Tibial nerve (tissue), 4 donors: ENCODE measurements around the gene HNRNPLL. TPM values are rescaled to one million over a fixed set of nuclear protein-coding genes. Genes with fewer than 3 reads are reported as not detected.

Source experiments
- DNase-seq, 2 donors: peaks; one replicate each; pipeline ENCODE4 v3.0.0-alpha.2; 2019; ENCODE audit warnings: low spot score in 2 of 2
- H3K27ac ChIP-seq, 4 donors: fragments of 200-600 bp; sonication (generic) in 3 of 4; one replicate each; pipeline ENCODE4 v1.5.1; 2017 to 2019; ENCODE audit warnings: mild to moderate bottlenecking in 1 of 4
- H3K27me3 ChIP-seq, 2 donors: fragments of 200-600 bp; sonication (generic) in 1 of 2; one replicate each; pipeline versions ENCODE4 v1.5.1 to v1.6.0; 2017 to 2019
- H3K36me3 ChIP-seq, 3 donors: fragments of 200-600 bp; sonication (generic); one replicate each; pipeline ENCODE4 v1.5.1; 2018 to 2019
- H3K4me1 ChIP-seq, 4 donors: fragments of 200-600 bp; sonication (generic) in 3 of 4; one replicate each; pipeline ENCODE4 v1.5.1; 2017 to 2019
- H3K4me3 ChIP-seq, 4 donors: fragments of 200-600 bp; sonication (generic) in 3 of 4; one replicate each; pipeline ENCODE4 v1.5.1; 2017 to 2019; ENCODE audit warnings: mild to moderate bottlenecking in 1 of 4, moderate library complexity in 1 of 4
- H3K9me3 ChIP-seq, 4 donors: fragments of 200-600 bp; sonication (generic) in 3 of 4; one replicate each; pipeline ENCODE4 v1.5.1; 2017 to 2019
- CTCF ChIP-seq, 5 experiments: fragments of 200-600 bp in 3 of 5; fragments of 450-650 bp in 2 of 5; sonication (generic) in 3 of 5; IDR thresholded peaks; one replicate each; pipeline ENCODE4 v1.5.1; 2016 to 2019; ENCODE audit warnings: antibody characterized with exemption in 5 of 5, mild to moderate bottlenecking in 3 of 5, moderate library complexity in 2 of 5
- EP300 ChIP-seq, 2 donors: sonication (generic); formaldehyde crosslinking; IDR thresholded peaks; one replicate each; pipeline ENCODE4 v1.6.1; 2017; ENCODE audit warnings: antibody characterized with exemption in 2 of 2, mild to moderate bottlenecking in 1 of 2
- POLR2A ChIP-seq, 2 donors: fragments of 450-650 bp; IDR thresholded peaks; one replicate each; pipeline ENCODE4 v1.6.1; 2017; ENCODE audit warnings: antibody characterized with exemption in 2 of 2, mild to moderate bottlenecking in 2 of 2, moderate library complexity in 2 of 2
- WGBS, 2 donors: methylation state at CpG; one replicate each; pipeline ENCODE4 v1.1.5; 2018; 5-methylcytosine and 5-hydroxymethylcytosine counted together
- total RNA-seq, 4 donors: library from RNA; depleted of rRNA; stranded (reverse); fragments of >200 nt; gene quantifications; one replicate each; pipeline ENCODE4 v1.1.0, GENCODE V29; 2016

Gene HNRNPLL
- total RNA-seq, 4 donors from 2014 or later = 49.5 to 62.5 (median 53.5) TPM

GRCh38 chr2:38560092-38560491 is 42.6 kb downstream of the HNRNPLL start:
- Histone ChIP-seq H3K36me3 (peaks cover 0 to 28% (median 0%) of the 10 kb centered on the region in 3 donors), H3K4me1 (no peaks in the 10 kb centered on the region), H3K27me3 (no peaks in the 10 kb centered on the region), H3K9me3 (no peaks in the 10 kb centered on the region), H3K27ac (no peak overlapping the region), H3K4me3 (no peak overlapping the region)
- 97% methylated on average over 2 of the region's 2 CpGs for WGBS, 2 donors
- DNase-seq = no peak
- no peak for TF ChIP-seq CTCF (IDR thresholded peaks at IDR 0.05)
- no peak for TF ChIP-seq EP300 (IDR thresholded peaks at IDR 0.05)
- TF ChIP-seq POLR2A (IDR thresholded peaks at IDR 0.05) = no peak

GRCh38 chr2:38557981-38558380 is 44.7 kb downstream of the HNRNPLL start:
- peaks cover 0 to 38% (median 0%) of the 10 kb centered on the region in 3 donors for H3K36me3 ChIP-seq
- no peaks in the 10 kb centered on the region for H3K9me3 ChIP-seq
- H3K27ac ChIP-seq = no peak overlapping the region
- 80 to 89% methylated on average over 5 of the region's 5 CpGs for WGBS, 2 donors
- H3K4me1 ChIP-seq = no peaks in the 10 kb centered on the region
- no peak overlapping the region for H3K4me3 ChIP-seq
- DNase-seq = no peak
- TF ChIP-seq CTCF (IDR thresholded peaks at IDR 0.05) = no peak
- no peak for TF ChIP-seq POLR2A (IDR thresholded peaks at IDR 0.05)
- TF ChIP-seq EP300 (IDR thresholded peaks at IDR 0.05) = no peak
- H3K27me3 ChIP-seq = no peaks in the 10 kb centered on the region

- H3K4me1 ChIP-seq = no peaks in the 10 kb centered on the region
- H3K9me3 ChIP-seq = no peaks in the 10 kb centered on the region
- TF ChIP-seq CTCF (IDR thresholded peaks at IDR 0.05) (no peak), POLR2A (IDR thresholded peaks at IDR 0.05) (no peak), EP300 (IDR thresholded peaks at IDR 0.05) (no peak)
- no peak overlapping the region for H3K4me3 ChIP-seq
- 81 to 86% methylated on average over 2 of the region's 2 CpGs for WGBS, 2 donors
- no peak for DNase-seq
- H3K27ac ChIP-seq = no peak overlapping the region
- peaks cover 0 to 33% (median 0%) of the 10 kb centered on the region in 3 donors for H3K36me3 ChIP-seq
- H3K27me3 ChIP-seq = no peaks in the 10 kb centered on the region
These were observed 45.5 kb downstream of the HNRNPLL start for GRCh38 chr2:38557217-38557616.

- WGBS, 2 donors = 81 to 89% methylated on average over 6 of the region's 6 CpGs
These were observed 46.5 kb downstream of the HNRNPLL start for GRCh38 chr2:38556006-38556801.

More at GRCh38 chr2:38556006-38556801, 46.5 kb downstream of the HNRNPLL start:
- Histone ChIP-seq H3K4me3 (no peak overlapping the region), H3K9me3 (no peaks in the 10 kb centered on the region), H3K36me3 (peaks cover 0 to 34% (median 0%) of the 10 kb centered on the region in 3 donors), H3K27ac (no peak overlapping the region), H3K4me1 (no peaks in the 10 kb centered on the region), H3K27me3 (no peaks in the 10 kb centered on the region)
- TF ChIP-seq CTCF (IDR thresholded peaks at IDR 0.05) (no peak), EP300 (IDR thresholded peaks at IDR 0.05) (no peak), POLR2A (IDR thresholded peaks at IDR 0.05) (no peak)
- no peak for DNase-seq
